GM21423 (cell line): ENCODE results near the gene SF3B3.

Experiments
- ATAC-seq: cut with Tn5 transposase; IDR thresholded peaks from one replicate; pipeline ENCODE4 v1.9.1; 2021; ENCODE audit warnings: mild to moderate bottlenecking, moderate library complexity; ENCODE audit not compliant: unreplicated experiment

SF3B3 gene

DNA sequence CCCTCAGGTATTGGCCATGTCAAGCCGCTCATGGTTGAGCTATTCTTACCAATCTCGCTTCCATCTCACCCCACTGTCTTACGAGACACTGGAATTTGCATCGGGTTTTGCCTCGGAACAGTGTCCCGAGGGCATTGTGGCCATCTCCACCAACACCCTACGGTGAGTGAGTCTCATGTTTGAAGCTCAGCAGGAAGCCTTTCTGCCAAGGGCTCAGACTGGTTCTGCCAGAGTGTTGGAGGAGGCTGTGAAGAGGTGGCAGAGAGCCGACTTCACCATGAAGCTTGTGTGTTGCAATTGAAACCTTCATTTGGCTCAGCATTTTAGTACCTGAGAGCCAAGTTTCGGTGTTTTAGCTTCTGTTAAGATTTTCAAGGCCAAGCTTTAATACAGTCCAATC lies 38.0 kb downstream of the SF3B3 start:
- ATAC-seq = no peak

DNA sequence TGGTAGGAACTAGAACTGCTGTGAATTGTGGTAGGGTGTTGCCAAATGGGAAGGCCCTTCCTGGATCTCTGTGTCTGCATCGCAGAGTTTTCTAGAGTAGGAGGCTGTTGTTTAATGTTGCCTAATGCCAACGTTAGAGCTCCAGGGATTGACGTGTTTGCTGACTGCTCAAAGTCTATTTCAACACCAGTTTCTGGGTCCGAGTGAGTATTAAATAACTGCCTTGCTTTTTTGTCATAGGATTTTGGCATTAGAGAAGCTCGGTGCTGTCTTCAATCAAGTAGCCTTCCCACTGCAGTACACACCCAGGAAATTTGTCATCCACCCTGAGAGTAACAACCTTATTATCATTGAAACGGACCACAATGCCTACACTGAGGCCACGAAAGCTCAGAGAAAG lies 40.0 kb downstream of the SF3B3 start:
- ATAC-seq = no peak

DNA sequence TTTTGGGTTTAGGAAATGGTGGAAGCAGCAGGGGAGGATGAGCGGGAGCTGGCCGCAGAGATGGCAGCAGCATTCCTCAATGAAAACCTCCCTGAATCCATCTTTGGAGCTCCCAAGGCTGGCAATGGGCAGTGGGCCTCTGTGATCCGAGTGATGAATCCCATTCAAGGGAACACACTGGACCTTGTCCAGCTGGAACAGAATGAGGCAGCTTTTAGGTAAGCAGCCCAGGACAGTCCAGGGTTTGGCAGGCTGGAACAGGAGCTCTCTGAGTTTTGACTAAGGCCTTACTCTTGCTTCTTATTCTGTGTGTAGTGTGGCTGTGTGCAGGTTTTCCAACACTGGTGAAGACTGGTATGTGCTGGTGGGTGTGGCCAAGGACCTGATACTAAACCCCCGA lies 41.4 kb downstream of the SF3B3 start:
- ATAC-seq = no peak

DNA sequence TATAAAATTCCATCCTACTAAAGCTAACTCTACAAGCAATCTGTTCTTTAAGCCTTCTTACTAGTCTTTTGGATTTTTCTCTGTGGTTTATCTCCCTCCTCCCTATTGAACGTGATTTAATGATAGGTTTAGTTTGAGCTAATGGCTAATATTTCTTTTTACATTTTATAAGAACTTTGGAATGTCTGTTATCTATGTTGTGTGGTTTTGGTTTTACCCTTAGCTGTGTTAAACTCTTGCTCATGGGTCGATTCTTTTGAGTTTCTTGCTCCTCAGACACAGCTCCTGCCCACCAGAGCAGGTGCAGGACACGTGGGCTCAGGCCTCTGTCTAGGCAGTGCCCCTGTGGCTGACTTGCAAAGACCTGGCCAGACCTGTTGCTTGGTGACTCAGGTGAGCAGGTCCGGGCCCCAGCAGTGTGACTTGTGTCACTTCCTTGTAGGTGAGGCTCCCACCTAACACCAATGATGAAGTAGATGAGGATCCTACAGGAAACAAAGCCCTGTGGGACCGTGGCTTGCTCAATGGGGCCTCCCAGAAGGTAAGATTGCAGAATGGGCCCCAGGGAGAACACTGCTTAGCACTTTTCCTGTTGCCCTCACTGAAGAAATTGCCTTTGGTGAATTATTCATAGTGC lies 45.1 kb downstream of the SF3B3 start:
- no peak for ATAC-seq

DNA sequence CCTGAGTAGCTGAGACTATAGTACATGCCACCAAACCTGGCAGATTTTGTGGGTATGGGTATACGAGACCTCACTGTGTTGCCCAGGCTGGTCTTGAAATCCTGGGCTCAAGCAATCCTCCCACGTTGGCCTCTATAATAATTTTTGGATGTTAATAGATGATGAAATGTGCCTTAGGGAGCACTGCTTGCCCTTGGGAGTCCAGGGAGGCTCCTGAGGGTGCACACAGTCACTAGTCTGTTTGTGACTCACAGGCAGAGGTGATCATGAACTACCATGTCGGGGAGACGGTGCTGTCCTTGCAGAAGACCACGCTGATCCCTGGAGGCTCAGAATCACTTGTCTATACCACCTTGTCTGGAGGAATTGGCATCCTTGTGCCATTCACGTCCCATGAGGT lies 46.1 kb downstream of the SF3B3 start:
- ATAC-seq = no peak

DNA sequence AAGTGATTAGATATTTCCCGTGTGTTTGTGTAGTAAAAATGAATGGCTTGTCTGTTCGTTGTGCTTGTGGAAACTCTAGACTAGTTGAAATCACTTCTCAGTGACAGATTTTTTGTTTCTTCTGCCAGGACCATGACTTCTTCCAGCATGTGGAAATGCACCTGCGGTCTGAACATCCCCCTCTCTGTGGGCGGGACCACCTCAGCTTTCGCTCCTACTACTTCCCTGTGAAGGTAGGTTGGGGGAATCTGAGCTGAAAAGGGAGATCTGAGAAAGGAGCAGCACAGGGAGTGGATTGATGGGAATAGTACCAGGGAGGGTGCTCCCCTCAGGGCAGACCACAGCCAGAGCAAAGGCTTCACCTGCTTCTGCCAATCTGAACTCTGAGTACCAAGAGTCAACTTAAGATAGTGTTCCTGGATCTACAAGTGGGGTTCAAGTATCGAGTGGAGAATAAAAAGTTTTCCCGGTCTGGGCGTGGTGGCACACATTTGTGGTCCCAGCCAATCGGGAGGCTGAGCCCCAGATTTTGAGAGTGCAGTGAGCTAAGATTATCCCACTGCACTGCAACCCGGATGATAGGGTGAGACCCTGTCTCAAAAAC lies 47.5 kb downstream of the SF3B3 start:
- ATAC-seq = no peak

DNA sequence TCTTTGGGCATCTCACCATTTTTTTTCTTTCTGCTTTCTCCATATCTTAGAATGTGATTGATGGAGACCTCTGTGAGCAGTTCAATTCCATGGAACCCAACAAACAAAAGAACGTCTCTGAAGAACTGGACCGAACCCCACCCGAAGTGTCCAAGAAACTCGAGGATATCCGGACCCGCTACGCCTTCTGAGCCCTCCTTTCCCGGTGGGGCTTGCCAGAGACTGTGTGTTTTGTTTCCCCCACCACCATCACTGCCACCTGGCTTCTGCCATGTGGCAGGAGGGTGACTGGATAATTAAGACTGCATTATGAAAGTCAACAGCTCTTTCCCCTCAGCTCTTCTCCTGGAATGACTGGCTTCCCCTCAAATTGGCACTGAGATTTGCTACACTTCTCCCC lies 48.0 kb downstream of the SF3B3 start:
- ATAC-seq = no peak

DNA sequence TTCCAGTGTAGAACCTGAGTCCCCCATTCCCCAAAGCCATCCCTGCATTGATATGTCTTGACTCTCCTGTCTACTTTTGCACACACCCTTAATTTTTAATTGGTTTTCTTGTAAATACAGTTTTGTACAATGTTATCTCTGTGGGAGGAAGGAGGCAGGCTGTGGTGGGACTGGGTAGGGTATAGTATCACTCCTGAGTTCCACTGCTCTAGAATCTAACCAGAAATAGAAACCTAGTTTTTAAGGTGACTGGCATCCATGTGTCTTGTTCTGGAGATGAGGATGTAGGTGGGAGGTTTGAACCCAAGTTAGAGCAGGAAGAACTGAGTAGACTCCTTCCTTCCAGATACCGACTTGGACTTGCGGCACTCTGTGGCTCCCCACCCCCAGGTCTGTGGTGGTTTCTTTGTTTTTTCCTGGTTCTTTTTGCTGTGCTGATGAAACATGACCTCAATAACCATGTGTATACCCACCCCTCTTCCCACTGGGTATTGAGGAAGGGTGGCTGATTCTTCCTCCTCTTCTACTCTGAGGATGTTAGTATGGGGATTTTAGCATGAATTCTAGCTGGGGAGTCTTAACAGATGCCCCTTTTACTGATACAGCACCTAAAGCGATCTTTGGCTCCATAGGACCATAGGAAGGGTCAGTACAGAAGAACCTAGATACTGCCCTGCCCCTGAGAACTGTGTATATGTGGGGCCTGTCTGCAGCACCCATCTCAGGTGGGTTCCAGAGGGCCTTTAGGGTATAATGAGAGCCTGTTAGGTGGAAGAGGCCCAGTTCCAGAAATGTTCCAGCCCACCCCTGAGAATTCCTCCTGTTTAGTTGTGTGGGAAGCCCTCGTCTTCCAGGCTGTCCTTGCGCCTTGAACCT lies 48.7 kb downstream of the SF3B3 start:
- ATAC-seq = no peak

DNA sequence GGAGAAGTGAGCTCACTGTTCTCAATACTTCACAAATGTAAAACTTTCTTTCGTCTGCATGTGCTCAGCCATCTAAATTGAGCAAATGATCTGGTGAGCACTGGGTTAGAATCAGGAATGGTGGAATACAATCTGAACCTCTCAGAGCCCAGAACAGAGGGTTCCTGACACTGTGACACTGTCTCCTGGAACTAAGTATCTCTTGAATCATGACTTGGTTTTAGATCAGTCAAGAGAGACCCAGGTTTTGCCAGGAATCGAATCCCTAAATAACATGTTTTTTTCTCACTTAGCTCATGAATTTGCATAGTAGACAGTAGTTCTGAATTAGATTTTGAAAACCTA lies 49.3 kb downstream of the SF3B3 start:
- ATAC-seq = no peak

DNA sequence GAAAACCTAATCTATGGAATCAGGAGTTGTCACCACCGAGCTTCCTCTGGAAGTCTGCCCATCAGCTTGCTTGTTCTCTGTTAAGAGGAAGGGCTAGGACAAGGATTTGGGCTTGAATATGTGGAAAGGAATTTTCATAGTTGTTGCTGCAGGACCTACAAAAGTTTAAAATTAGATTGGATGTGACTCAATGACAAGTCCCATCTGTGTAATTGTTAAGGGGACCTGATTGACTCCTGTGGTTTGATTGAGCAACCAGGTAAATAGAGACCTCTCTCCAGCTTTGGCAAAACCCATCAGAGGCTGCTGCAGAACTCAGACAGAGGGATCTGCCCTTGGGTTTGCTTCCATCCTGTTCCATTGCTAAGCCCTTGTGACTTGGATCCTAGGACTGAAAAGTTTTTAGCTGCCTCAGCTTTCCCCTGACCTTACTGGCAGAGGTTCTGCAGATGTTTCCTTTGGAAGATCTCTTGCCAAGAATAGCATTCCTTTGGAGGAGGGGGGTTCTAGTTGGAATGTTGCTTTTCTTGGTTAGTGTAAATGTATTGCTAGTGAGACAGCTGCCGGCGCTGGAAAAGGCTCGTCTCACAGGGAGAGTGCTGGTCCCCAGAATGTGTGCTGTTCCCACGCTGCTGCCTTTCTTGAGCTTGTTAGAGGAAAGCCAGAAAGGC lies 50.0 kb downstream of the SF3B3 start:
- ATAC-seq = no peak

DNA sequence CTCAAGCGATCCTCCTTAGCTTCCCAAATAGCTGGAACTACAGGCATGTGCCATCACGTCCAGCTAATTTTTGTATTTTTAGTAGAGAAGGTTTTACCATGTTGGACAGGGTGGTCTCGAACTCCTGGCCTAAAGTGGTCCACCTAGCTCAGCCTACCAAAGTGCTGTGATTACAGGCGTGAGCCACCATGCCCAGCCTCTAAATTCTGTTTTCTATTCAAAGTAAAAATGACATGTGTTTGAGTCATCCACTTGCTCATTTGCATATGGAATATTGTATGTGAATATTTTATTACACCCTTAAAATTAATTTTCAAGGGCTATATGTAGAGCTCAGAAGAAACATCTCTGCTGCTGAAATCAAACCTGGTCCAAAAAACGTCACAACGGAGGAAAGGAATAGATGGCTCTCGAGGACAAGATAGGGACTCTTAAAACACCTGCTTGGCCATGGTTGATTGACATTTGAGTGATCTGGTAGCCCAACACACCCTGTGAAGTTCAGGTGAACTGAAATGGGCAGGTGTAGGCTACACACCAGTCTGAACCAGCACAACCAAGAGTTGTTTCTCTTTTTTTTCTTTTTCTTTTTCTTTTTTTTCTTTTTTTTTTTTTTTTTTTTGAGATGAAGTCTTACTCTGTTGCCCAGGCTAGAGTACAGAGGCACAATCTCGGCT lies 51.1 kb downstream of the SF3B3 start:
- ATAC-seq = no peak

DNA sequence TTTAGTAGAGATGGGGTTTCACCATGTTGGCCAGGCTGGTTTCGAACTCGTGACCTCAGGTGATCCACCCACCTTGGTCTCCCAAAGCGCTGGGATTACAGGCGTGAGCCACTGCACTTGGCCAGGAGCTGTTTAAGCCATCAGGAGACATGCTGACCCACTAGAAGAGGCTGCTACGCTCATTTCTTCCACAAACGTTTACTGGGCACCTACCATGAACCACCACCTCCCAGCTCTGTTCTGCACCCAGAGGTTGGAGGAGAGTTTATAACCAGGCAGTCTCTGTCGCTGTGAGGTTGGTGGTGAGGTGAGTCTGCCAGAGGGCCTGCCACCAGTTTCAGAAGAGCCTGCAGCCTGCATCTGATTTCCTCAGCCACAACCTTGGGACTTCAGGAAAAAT lies 51.8 kb downstream of the SF3B3 start:
- no peak for ATAC-seq

DNA sequence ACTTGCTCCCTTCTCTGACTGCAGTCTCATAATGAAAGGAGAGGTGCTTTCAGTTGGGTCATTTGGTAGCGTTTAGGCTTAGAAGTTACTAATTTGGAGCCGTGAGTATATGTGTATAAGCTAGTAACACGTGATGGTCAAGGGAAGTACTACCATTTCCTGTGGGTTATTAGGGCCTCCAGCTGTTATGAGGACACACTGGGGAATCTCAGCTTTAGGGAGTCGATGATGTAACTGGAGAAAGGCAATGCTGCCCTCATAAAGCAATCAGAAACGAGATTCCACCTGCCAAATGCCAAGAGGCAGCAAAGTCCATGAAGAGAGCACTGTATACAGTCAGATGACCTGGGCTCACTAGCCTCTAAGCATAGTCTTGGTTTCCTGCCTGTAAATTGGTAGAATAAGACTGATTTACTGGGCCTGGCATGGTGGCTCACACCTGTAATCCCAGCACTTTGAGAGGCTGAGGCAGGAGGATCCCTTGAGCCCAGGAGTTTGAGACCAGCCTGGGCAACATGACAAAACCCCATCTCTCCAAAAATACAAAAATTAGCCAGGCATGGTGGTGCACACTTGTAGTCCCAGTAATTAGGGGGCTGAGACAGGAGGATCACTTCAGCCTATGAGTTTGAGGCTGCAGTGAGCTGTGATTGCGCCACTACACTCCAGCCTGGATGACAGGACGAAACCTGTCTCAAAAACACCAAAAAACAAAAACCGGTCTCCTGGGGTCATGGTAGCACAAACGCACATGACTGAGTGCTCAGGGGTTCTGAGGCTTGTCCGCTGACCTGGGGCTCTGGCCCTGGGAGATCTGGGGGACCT lies 53.0 kb downstream of the SF3B3 start:
- ATAC-seq = peak; percentile 74

DNA sequence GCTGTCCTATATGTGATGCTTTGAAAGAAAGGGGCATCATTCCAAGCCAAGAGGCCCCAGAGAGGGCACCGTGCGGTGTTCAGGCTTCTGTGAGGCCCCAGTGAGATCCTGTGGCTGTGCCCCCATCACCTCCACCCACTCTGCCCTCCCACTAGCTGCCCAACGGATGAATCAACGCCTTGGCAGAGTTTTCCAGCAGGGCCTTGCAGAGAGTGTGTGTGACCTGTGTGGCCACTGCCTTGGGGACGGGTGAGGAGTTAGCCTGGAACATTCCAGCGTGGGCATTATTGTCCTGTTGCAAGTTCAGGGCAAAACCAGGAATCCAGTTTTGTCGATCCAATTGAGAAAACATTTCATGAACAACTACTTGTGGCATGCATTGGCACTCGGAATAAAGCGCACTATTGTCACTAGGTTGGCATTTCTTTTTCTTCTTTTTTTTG lies 53.7 kb downstream of the SF3B3 start:
- ATAC-seq = no peak

DNA sequence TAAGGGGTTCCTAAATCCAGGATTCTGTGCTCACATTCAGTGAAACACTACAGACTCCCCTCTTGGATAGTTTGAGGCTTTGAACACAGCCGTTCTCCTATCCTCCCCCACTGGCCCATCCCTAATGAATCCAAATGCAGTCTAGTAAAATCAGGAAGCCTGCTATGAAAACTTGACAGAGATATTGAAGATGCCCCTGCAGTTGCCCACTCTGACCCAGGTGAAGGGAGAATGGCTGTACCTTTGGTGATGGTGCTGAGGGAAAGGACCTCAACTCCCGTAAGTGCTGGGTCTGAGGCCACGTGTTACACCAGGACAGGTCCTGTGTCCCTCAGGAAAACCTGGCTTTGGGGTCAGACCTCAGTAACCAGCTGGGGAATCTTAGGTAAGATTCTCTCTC lies 54.4 kb downstream of the SF3B3 start:
- ATAC-seq = no peak

DNA sequence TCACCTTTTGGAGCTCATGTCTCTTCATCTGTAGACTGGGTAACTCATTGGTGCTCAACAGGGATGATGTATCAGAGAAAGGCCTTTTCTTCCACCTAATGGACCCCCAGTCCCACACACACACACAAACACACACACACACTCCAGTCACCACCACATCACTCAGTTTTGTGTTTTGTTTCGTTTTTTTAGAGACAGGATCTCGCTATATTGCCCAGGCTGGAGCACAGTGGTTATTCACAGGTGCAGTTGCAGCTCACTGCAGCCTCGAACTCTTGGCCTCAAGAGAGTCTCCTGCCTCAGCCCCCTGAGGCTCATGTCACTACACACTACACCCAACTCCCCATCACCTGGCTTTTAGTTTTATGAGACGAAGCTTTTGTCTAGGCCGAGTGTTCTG lies 55.6 kb downstream of the SF3B3 start:
- no peak for ATAC-seq

DNA sequence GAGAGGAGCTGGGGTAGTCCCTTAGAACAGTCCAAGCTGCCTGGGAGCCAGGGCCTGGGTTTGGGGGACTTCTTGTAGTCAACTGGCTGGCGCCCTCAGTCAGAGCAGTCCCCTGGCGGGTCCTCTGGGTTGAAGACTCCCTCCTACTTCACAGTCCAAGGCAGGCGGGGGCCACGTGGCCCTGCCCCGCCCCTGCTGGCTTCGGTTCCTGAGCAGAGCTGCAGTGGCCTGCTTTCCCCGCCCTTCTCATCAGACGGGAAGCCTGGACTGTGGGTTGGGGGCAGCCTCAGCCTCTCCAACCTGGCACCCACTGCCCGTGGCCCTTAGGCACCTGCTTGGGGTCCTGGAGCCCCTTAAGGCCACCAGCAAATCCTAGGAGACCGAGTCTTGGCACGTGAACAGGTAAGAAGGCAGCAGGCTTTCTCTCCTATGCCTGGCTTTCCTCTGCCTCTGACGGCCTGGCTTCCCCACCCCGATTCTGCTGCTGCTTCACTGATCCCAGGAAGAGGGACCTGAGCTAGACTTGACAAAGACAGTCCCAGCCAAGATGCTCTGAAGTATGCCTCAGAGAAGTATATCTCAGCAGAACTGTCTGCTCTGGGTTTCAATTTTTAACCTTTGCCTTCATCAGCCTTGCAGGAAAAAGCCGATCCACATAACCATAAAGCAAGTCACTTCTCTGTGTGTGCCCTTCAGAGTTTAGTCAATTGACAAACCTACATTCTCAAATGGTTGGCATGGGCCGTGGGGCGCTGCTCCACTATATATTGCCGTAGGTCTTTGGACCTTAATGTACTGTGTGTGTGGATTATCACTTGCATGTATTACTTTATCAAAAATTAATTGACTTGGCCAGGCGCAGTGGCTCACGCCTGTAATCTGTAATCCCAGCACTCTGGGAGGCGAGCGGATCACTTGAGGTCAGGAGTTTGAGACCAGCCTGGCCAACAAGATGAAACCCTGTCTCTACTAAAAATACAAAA lies 56.3 kb downstream of the SF3B3 start:
- ATAC-seq = no peak

DNA sequence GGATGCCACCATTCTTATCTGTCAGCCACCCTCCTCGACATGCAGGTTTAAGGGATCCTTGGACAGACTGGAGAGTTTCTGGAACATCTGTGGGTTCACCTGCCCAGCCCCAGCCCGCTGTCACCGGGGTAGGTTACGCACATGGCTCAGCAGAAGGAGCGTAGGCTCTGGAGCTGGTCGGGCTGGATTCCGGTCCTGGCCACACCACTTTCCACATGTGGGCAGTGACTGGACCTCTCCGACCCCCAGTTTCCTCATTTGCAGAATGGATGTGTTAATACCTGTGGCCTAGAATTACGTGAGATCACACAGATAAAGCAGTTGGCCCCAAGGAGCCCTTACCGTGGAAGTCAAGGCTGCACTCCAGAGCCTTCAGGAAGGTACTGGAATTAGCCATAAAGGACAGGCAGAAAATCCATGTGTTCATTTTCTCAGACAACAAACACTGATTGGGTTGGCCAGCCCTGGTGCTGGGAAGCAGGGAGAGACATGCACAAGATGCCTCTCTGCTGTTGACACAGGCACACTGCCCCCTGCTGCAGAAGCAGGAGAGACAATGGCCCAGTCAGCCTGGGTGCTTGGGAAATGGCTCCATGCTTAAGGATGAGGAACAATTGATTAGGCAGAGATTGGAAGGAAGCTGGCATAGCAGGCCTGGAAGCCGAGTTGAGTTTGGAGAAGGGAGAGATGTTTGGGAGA lies 58.8 kb downstream of the SF3B3 start:
- ATAC-seq = no peak
